Esophagus squamous epithelium (tissue), 5 donors: ENCODE data around the gene TDRD12. TPM values are rescaled to one million over a fixed set of nuclear protein-coding genes. Genes with fewer than 3 reads are reported as not detected.

Experiments used
- DNase-seq: peaks from one replicate; lab custom pipeline; 2025; lab: John Stamatoyannopoulos, UW
- H3K27ac ChIP-seq, 4 donors: fragments of 200-600 bp; sonication (generic); one replicate each; pipeline ENCODE4 v1.5.1; 2016 to 2019; ENCODE audit warnings: mild to moderate bottlenecking in 1 of 4
- H3K27me3 ChIP-seq, 4 donors: fragments of 200-600 bp; sonication (generic); 1 replicate in 3 of 4; 2 replicates in 1 of 4; pipeline versions ENCODE4 v1.5.1 to v1.6.0; 2017 to 2021; ENCODE audit warnings: antibody characterized with exemption in 1 of 4
- H3K36me3 ChIP-seq, 3 donors: fragments of 200-600 bp; sonication (generic); one replicate each; pipeline ENCODE4 v1.5.1; 2016 to 2019
- H3K4me1 ChIP-seq, 3 donors: fragments of 200-600 bp; sonication (generic); one replicate each; pipeline ENCODE4 v1.5.1; 2017 to 2019
- H3K4me3 ChIP-seq, 4 donors: fragments of 200-600 bp; sonication (generic); 1 replicate in 3 of 4; 2 replicates in 1 of 4; pipeline ENCODE4 v1.5.1; 2016 to 2019; ENCODE audit warnings: mild to moderate bottlenecking in 2 of 4, moderate library complexity in 1 of 4
- H3K9me3 ChIP-seq, 3 donors: fragments of 200-600 bp; sonication (generic); one replicate each; pipeline ENCODE4 v1.5.1; 2016 to 2019
- CTCF ChIP-seq, 6 experiments: fragments of 450-650 bp in 4 of 6; fragments of 200-600 bp in 2 of 6; sonication (generic) in 2 of 6; IDR thresholded peaks; one replicate each; pipeline ENCODE4 v1.5.1; 2016 to 2019; ENCODE audit warnings: antibody characterized with exemption in 6 of 6, mild to moderate bottlenecking in 4 of 6, moderate library complexity in 4 of 6
- POLR2A ChIP-seq, 4 donors: fragments of 450-650 bp; IDR thresholded peaks; one replicate each; pipeline ENCODE4 v1.6.1; 2017; ENCODE audit warnings: antibody characterized with exemption in 4 of 4, mild to moderate bottlenecking in 4 of 4, moderate library complexity in 3 of 4
- WGBS, 2 donors: methylation state at CpG; one replicate each; pipeline ENCODE4 v1.1.5; 2018; 5-methylcytosine and 5-hydroxymethylcytosine counted together
- intact Hi-C: fragments of 100-400 bp; cut with DNase I; formaldehyde crosslinking; loops from one replicate; pipeline ENCODE4 v1.15.0; 2022
- total RNA-seq, 4 donors: library from RNA; depleted of rRNA; stranded (reverse); fragments of >200 nt; gene quantifications; one replicate each; pipeline ENCODE4 v1.1.0, GENCODE V29; 2016
- donor health status: DM: yes; HTN: yes; CAD: no.

TDRD12 gene
- total RNA-seq, 4 donors from 2014 or later: 0.18 to 1.7 (median 0.42) TPM; not detected in 1

- no peak for TF ChIP-seq CTCF (IDR thresholded peaks at IDR 0.05)
- no peak for TF ChIP-seq POLR2A (IDR thresholded peaks at IDR 0.05)
- H3K27ac ChIP-seq: no peak overlapping the region
- peaks cover 13 to 26% (median 14%) of the 10 kb centered on the region in 3 donors for H3K4me1 ChIP-seq
- H3K4me3 ChIP-seq: no peak overlapping the region
- DNase-seq: no peak
- 82 to 98% methylated on average over 4 of the region's 4 CpGs for WGBS, 2 donors
- intact Hi-C loops: no loop called here
- no peaks in the 10 kb centered on the region for H3K27me3 ChIP-seq
- H3K36me3 ChIP-seq: no peaks in the 10 kb centered on the region
- H3K9me3 ChIP-seq: no peaks in the 10 kb centered on the region
These were observed 31.9 kb upstream of the TDRD12 start for GRCh38 chr19:32687681-32688080.

GRCh38 chr19:32688311-32688710, 31.3 kb upstream of the TDRD12 start:
- no peak for DNase-seq
- WGBS, 2 donors: 82 to 100% methylated on average over 1 of the region's 1 CpG
- intact Hi-C loops: no loop called here

GRCh38 chr19:32691291-32691951, 28.1 kb upstream of the TDRD12 start, which contains the start of gene NUDT19:
TSS of gene NUDT19 (plus strand) at chr19:32691821. CDS start at chr19:32691961, 140 bp downstream.
- Histone ChIP-seq H3K9me3 (no peaks in the 10 kb centered on the region), H3K27me3 (no peaks in the 10 kb centered on the region), H3K4me1 (peaks cover 32 to 62% (median 43%) of the 10 kb centered on the region in 3 donors), H3K27ac (peak within 1 kb of the TSS; percentile 82 to 97 (median 90)), H3K4me3 (peak within 1 kb of the TSS; percentile 56 to 96 (median 80)), H3K36me3 (peaks cover 0 to 10% (median 0%) of the 10 kb centered on the region in 3 donors)
- intact Hi-C loops: no loop called here
- WGBS, 2 donors: 15 to 19% methylated on average over 6 to 7 of the region's 32 CpGs
- TF ChIP-seq POLR2A (IDR thresholded peaks at IDR 0.05) (peak in 2 of 4 donors; percentile 60 to 77), CTCF (IDR thresholded peaks at IDR 0.05) (no peak)
- DNase-seq: no peak

More at GRCh38 chr19:32688311-32688710, 31.3 kb upstream of the TDRD12 start:
- no peaks in the 10 kb centered on the region for H3K9me3 ChIP-seq
- no peak overlapping the region for H3K27ac ChIP-seq
- H3K36me3 ChIP-seq: no peaks in the 10 kb centered on the region
- TF ChIP-seq POLR2A (IDR thresholded peaks at IDR 0.05): no peak
- no peak for TF ChIP-seq CTCF (IDR thresholded peaks at IDR 0.05)
- H3K4me1 ChIP-seq: peaks cover 19 to 31% (median 19%) of the 10 kb centered on the region in 3 donors
- H3K27me3 ChIP-seq: no peaks in the 10 kb centered on the region
- H3K4me3 ChIP-seq: no peak overlapping the region

- 0% methylated on average over 4 of the region's 93 CpGs; no CpG with 5 or more reads in 1 of the 2 donors for WGBS, 2 donors
- Histone ChIP-seq H3K36me3 (peaks cover 0 to 17% (median 0%) of the 10 kb centered on the region in 3 donors), H3K4me3 (peak overlapping the region; percentile 56 to 96 (median 80)), H3K4me1 (peaks cover 32 to 68% (median 43%) of the 10 kb centered on the region in 3 donors), H3K27ac (peak overlapping the region; percentile 82 to 97 (median 90)), H3K27me3 (no peaks in the 10 kb centered on the region), H3K9me3 (no peaks in the 10 kb centered on the region)
- TF ChIP-seq POLR2A (IDR thresholded peaks at IDR 0.05) (no peak), CTCF (IDR thresholded peaks at IDR 0.05) (no peak)
- intact Hi-C loops: no loop called here
- DNase-seq: peak; percentile 27
These were observed 27.4 kb upstream of the TDRD12 start for GRCh38 chr19:32691952-32692726.

GRCh38 chr19:32692727-32693061, 26.9 kb upstream of the TDRD12 start:
- H3K36me3 ChIP-seq: peaks cover 0 to 22% (median 0%) of the 10 kb centered on the region in 3 donors
- H3K27me3 ChIP-seq: no peaks in the 10 kb centered on the region
- no peak for TF ChIP-seq CTCF (IDR thresholded peaks at IDR 0.05)
- no peak for TF ChIP-seq POLR2A (IDR thresholded peaks at IDR 0.05)
- peak overlapping the region; percentile 82 to 97 (median 90) for H3K27ac ChIP-seq
- H3K4me1 ChIP-seq: peaks cover 32 to 68% (median 43%) of the 10 kb centered on the region in 3 donors
- no peaks in the 10 kb centered on the region for H3K9me3 ChIP-seq
- WGBS, 2 donors: 6 to 21% methylated on average over 5 to 6 of the region's 7 CpGs
- intact Hi-C loops: no loop called here
- H3K4me3 ChIP-seq: peak overlapping the region; percentile 56 to 96 (median 80)
- DNase-seq: no peak
